H1 (cell line): ENCODE measurements around the gene STEAP4. TPM values are rescaled to one million over a fixed set of nuclear protein-coding genes. Genes with fewer than 3 reads are reported as not detected.

Experiments
- CTCF ChIA-PET: fragments of 300-600 bp; sonication (Branson Sonifier 250); formaldehyde crosslinking; loops from one replicate; lab custom pipeline; 2021; ENCODE audit not compliant: partially characterized antibody; lab: Charles Lee
- POLR2A ChIA-PET: fragments of 300-600 bp; sonication (Branson Sonifier 250); formaldehyde crosslinking; loops from one replicate; lab custom pipeline; 2021; ENCODE audit warnings: inconsistent platforms; ENCODE audit not compliant: partially characterized antibody; lab: Charles Lee
- DNase-seq, 2 experiments: peaks; one replicate each; pipeline versions ENCODE4 v3.0.0 to v3.0.0-alpha.2; 2010 to 2022; ENCODE audit warnings: low spot score in 2 of 2, low read depth in 1 of 2, mixed read lengths in 1 of 2
- FAIRE-seq: peaks from 2 replicates; lab custom pipeline; 2011; peaks lifted over from hg19 to GRCh38; lab: Jason Lieb, UNC
- H2AFZ ChIP-seq: 2 replicates; pipeline ENCODE4 v1.8.1; 2012; ENCODE audit warnings: low read length, inconsistent platforms
- H2AK5ac ChIP-seq: 2 replicates; pipeline ENCODE4 v1.6.1; 2013; ENCODE audit warnings: low read depth, low read length
- H2BK120ac ChIP-seq: replicated peaks from 2 replicates; pipeline ENCODE3; 2013; ENCODE audit warnings: low read depth, low read length, inconsistent platforms
- H2BK12ac ChIP-seq: 2 replicates; pipeline ENCODE4 v1.6.1; 2013; ENCODE audit warnings: low read depth, low read length
- H2BK15ac ChIP-seq: 2 replicates; pipeline ENCODE4 v1.6.1; 2013; ENCODE audit warnings: low read length
- H2BK20ac ChIP-seq: 2 replicates; pipeline ENCODE4 v1.6.1; 2013; ENCODE audit warnings: low read length
- H2BK5ac ChIP-seq: 2 replicates; pipeline ENCODE4 v1.6.1; 2013; ENCODE audit warnings: low read depth, low read length
- H3K14ac ChIP-seq: 2 replicates; pipeline ENCODE4 v1.6.1; 2013; ENCODE audit warnings: inconsistent platforms; ENCODE audit not compliant: insufficient read length
- H3K18ac ChIP-seq: 2 replicates; pipeline ENCODE4 v1.6.1; 2013; ENCODE audit warnings: low read length; ENCODE audit errors: extremely low read depth
- H3K23ac ChIP-seq: 2 replicates; pipeline ENCODE4 v1.6.1; 2013; ENCODE audit warnings: inconsistent platforms; ENCODE audit not compliant: insufficient read length
- H3K23me2 ChIP-seq: 2 replicates; pipeline ENCODE4 v1.6.1; 2013; ENCODE audit warnings: low read depth, low read length
- H3K27ac ChIP-seq: 2 replicates; pipeline ENCODE4 v1.6.1; 2011; ENCODE audit warnings: low read depth, low read length, inconsistent platforms
- H3K27me3 ChIP-seq, 4 experiments: replicated peaks in 1 of 4; 1 replicate in 1 of 4; 2 replicates in 3 of 4; pipeline versions ENCODE4 v1.6.1 to v1.8.1; 2011 to 2013; ENCODE audit warnings: low read length in 3 of 4, mild to moderate bottlenecking in 3 of 4, inconsistent platforms in 2 of 4, mixed read lengths in 2 of 4, moderate library complexity in 1 of 4; ENCODE audit not compliant: control insufficient read depth in 3 of 4, insufficient read depth in 3 of 4; ENCODE audit errors: extremely low read depth in 1 of 4
- H3K36me3 ChIP-seq, 4 experiments: 2 replicates each; pipeline versions ENCODE4 v1.6.1 to v1.8.1; 2011 to 2013; ENCODE audit warnings: mild to moderate bottlenecking in 4 of 4, low read length in 3 of 4, moderate library complexity in 2 of 4, control low read depth in 1 of 4, inconsistent platforms in 1 of 4; ENCODE audit not compliant: insufficient read depth in 4 of 4, control insufficient read depth in 2 of 4
- H3K4ac ChIP-seq: replicated peaks from 2 replicates; pipeline ENCODE3; 2013; ENCODE audit warnings: low read length, low read depth, mixed read lengths, inconsistent platforms; ENCODE audit not compliant: insufficient read length
- H3K4me1 ChIP-seq, 4 experiments: replicated peaks in 1 of 4; 1 replicate in 1 of 4; 2 replicates in 3 of 4; pipeline versions ENCODE4 v1.6.1 to v1.8.1; 2011 to 2013; ENCODE audit warnings: low read length in 3 of 4, inconsistent platforms in 2 of 4, mixed read lengths in 1 of 4; ENCODE audit not compliant: insufficient read depth in 4 of 4, control insufficient read depth in 3 of 4
- H3K4me2 ChIP-seq, 2 experiments: 2 replicates each; pipeline versions ENCODE4 v1.6.1 to v1.8.1; 2011 to 2013; ENCODE audit warnings: low read depth in 2 of 2, low read length in 2 of 2, control low read depth in 1 of 2, inconsistent platforms in 1 of 2, mild to moderate bottlenecking in 1 of 2; ENCODE audit not compliant: insufficient read depth in 1 of 2
- H3K4me3 ChIP-seq, 4 experiments: fragments of 200-600, 300-600 bp in 1 of 4; sonication (generic), shearing (Covaris generic), sonication (Bioruptor Twin) in 1 of 4; 2 replicates each; pipeline versions ENCODE4 v1.5.1 to v1.8.1; 2011 to 2016; ENCODE audit warnings: low read length in 4 of 4, low read depth in 3 of 4, control low read depth in 2 of 4, inconsistent platforms in 2 of 4, mild to moderate bottlenecking in 2 of 4, mixed read lengths in 1 of 4, moderate library complexity in 1 of 4; ENCODE audit not compliant: insufficient read depth in 2 of 4; ENCODE audit errors: extremely low read depth in 1 of 4
- H3K56ac ChIP-seq: replicated peaks from 2 replicates; pipeline ENCODE3; 2013; ENCODE audit warnings: low read depth, mild to moderate bottlenecking, mixed read lengths, low read length, inconsistent platforms; ENCODE audit not compliant: insufficient read length
- H3K79me1 ChIP-seq: 2 replicates; pipeline ENCODE4 v1.6.1; 2013; ENCODE audit warnings: low read depth, low read length, control low read depth
- H3K79me2 ChIP-seq, 2 experiments: 2 replicates each; pipeline versions ENCODE4 v1.6.1 to v1.8.1; 2012 to 2013; ENCODE audit warnings: low read length in 2 of 2, mild to moderate bottlenecking in 2 of 2, inconsistent platforms in 1 of 2; ENCODE audit not compliant: insufficient read depth in 2 of 2, control insufficient read depth in 1 of 2
- H3K9ac ChIP-seq, 4 experiments: replicated peaks in 1 of 4; 1 replicate in 1 of 4; 2 replicates in 3 of 4; pipeline versions ENCODE4 v1.6.1 to v1.8.1; 2011 to 2013; ENCODE audit warnings: low read depth in 3 of 4, low read length in 3 of 4, control low read depth in 2 of 4, mild to moderate bottlenecking in 2 of 4, moderate library complexity in 2 of 4, inconsistent platforms in 1 of 4; ENCODE audit errors: extremely low read depth in 1 of 4
- H3K9me3 ChIP-seq, 2 experiments: 2 replicates each; pipeline versions ENCODE4 v1.6.1 to v1.8.1; 2012 to 2013; ENCODE audit warnings: mild to moderate bottlenecking in 2 of 2, moderate library complexity in 2 of 2, control low read depth in 1 of 2, inconsistent platforms in 1 of 2, low read depth in 1 of 2, low read length in 1 of 2, mixed read lengths in 1 of 2; ENCODE audit not compliant: insufficient read depth in 2 of 2
- H4K20me1 ChIP-seq, 2 experiments: replicated peaks in 1 of 2; 2 replicates each; pipeline versions ENCODE3 to v1.8.1; 2011 to 2013; ENCODE audit warnings: inconsistent platforms in 2 of 2, low read length in 2 of 2, mild to moderate bottlenecking in 1 of 2; ENCODE audit not compliant: insufficient read depth in 2 of 2, control insufficient read depth in 1 of 2
- H4K5ac ChIP-seq: 2 replicates; pipeline ENCODE4 v1.6.1; 2013; ENCODE audit warnings: low read length, low read depth, mixed read lengths, inconsistent platforms; ENCODE audit not compliant: insufficient read length
- H4K8ac ChIP-seq: 2 replicates; pipeline ENCODE4 v1.8.0; 2013; ENCODE audit warnings: mild to moderate bottlenecking, moderate library complexity, low read length, inconsistent platforms; ENCODE audit not compliant: insufficient read depth; ENCODE audit errors: extremely low read depth
- H4K91ac ChIP-seq: replicated peaks from 2 replicates; pipeline ENCODE3; 2013; ENCODE audit warnings: low read length, mixed read lengths, inconsistent platforms; ENCODE audit not compliant: insufficient read length
- BRCA1 ChIP-seq: IDR thresholded peaks from 2 replicates; pipeline ENCODE4 v1.6.1; 2012; ENCODE audit warnings: low read depth, low read length, improper control_type of control experiment
- CHD1 ChIP-seq: IDR thresholded peaks from 2 replicates; pipeline ENCODE4 v1.6.1; 2012; ENCODE audit warnings: low read depth, low read length, improper control_type of control experiment
- FOSL1 ChIP-seq: IDR thresholded peaks from 2 replicates; pipeline ENCODE4 v1.6.1; 2011; ENCODE audit warnings: mild to moderate bottlenecking, low read depth, low read length, moderate library complexity; ENCODE audit not compliant: insufficient read depth
- GTF2F1 ChIP-seq: IDR thresholded peaks from 2 replicates; pipeline ENCODE4 v1.6.1; 2012; ENCODE audit warnings: low read depth, low read length, improper control_type of control experiment, borderline replicate concordance
- JUND ChIP-seq: IDR thresholded peaks from 2 replicates; pipeline ENCODE4 v1.6.1; 2011; ENCODE audit warnings: mild to moderate bottlenecking, improper control_type of control experiment, low read length
- KDM1A ChIP-seq: fragments of 200-600, 300-600 bp; sonication (generic); IDR thresholded peaks from 2 replicates; pipeline ENCODE4 v1.7.1; 2016; ENCODE audit warnings: mild to moderate bottlenecking, low read length, borderline replicate concordance
- SAP30 ChIP-seq: fragments of 300-600 bp; sonication (generic); IDR thresholded peaks from 2 replicates; pipeline ENCODE4 v1.7.1; 2012; ENCODE audit warnings: low read length, moderate library complexity, mild to moderate bottlenecking, inconsistent platforms; ENCODE audit not compliant: insufficient read depth, insufficient replicate concordance
- SP4 ChIP-seq: IDR thresholded peaks from 2 replicates; pipeline ENCODE4 v1.6.1; 2012; ENCODE audit warnings: low read length, inconsistent platforms
- YY1 ChIP-seq: IDR thresholded peaks from 2 replicates; pipeline ENCODE4 v1.6.1; 2011; ENCODE audit warnings: low read depth, mild to moderate bottlenecking, low read length
- WGBS, 2 experiments: shearing (Covaris generic) in 1 of 2; methylation state at CpG; one replicate each; pipeline versions ENCODE4 v1.1.6 to v1.1.7; 2013 to 2015; ENCODE audit warnings: low lambda C conversion rate in 2 of 2, mixed read lengths in 2 of 2, inconsistent platforms in 1 of 2, low coverage in 1 of 2, missing lambda C conversion rate in 1 of 2; ENCODE audit not compliant: insufficient replicate concordance in 2 of 2, insufficient coverage in 1 of 2, insufficient read length in 1 of 2; ENCODE audit errors: extremely low coverage in 1 of 2, missing lambda C conversion rate in 1 of 2; 5-methylcytosine and 5-hydroxymethylcytosine counted together
- polyA plus RNA-seq, 7 experiments: library from polyadenylated mRNA; depleted of rRNA in 3 of 7; stranded (reverse) in 5 of 7; unstranded in 2 of 7; fragments of >200 nt in 5 of 7; fragments of 200-250 nt in 2 of 7; gene quantifications; 1 replicate in 5 of 7; 2 replicates in 1 of 7; 4 replicates in 1 of 7; pipeline versions ENCODE4 v1.2.1 to v1.2.3, GENCODE V29; 2011 to 2013; ENCODE audit warnings: missing spikeins in 2 of 7, mixed read lengths in 2 of 7
- total RNA-seq: library from RNA; stranded (reverse); fragmentation: NEBNext Ultra II Directional; extraction: Animal tissue kit (Norgen Biotek cat#: 25700); gene quantifications from 2 replicates; pipeline ENCODE4 v1.2.1, GENCODE V29; 2021
- TF ChIP-seq, protein P1 (sequence below): IDR thresholded peaks from 2 replicates; pipeline ENCODE4 v1.6.1; 2012; ENCODE audit warnings: inconsistent platforms
- TF ChIP-seq, protein P2 (sequence below): IDR thresholded peaks from 2 replicates; pipeline ENCODE4 v1.6.1; 2012; ENCODE audit warnings: low read length, inconsistent platforms

The STEAP4 gene
- total and polyA plus RNA-seq, 2 of the 8 experiments (the other 6 are each of a cell fraction or from before 2014, with no cell fraction given): under 0.01 TPM; not detected in 1

GRCh38 chr7:88310956-88311674 lies 4.4 kb upstream of the STEAP4 start:
- Histone ChIP-seq H3K36me3 (no peaks in the 10 kb centered on the region), H3K4me3 (no peak overlapping the region), H2BK5ac (no peak overlapping the region), H4K5ac (no peak overlapping the region), H2BK12ac (no peak overlapping the region), H4K20me1 (no peaks in the 10 kb centered on the region), H2AK5ac (no peak overlapping the region), H3K27ac (no peak overlapping the region), H3K23ac (no peak overlapping the region), H3K56ac (no peak overlapping the region), H3K18ac (no peak overlapping the region), H3K27me3 (peaks cover 1 to 13% (median 7%) of the 10 kb centered on the region in 4 experiments), H3K23me2 (peaks cover 8% of the 10 kb centered on the region; the same call in 1 of the 2 replicates), H4K91ac (no peak overlapping the region), H3K14ac (no peak overlapping the region), H2BK120ac (no peak overlapping the region), H2AFZ (no peak overlapping the region), H3K4me2 (no peak overlapping the region), H2BK20ac (no peak overlapping the region), H3K9me3 (no peaks in the 10 kb centered on the region; a peak in 1 of 4 replicates), H3K4ac (no peak overlapping the region), H3K4me1 (peaks cover 0 to 2% (median under 1%) of the 10 kb centered on the region in 4 experiments; a peak in 2 of 7 replicates), H3K79me1 (no peaks in the 10 kb centered on the region), H4K8ac (no peak overlapping the region), H2BK15ac (no peak overlapping the region), H3K9ac (no peak overlapping the region), H3K79me2 (no peaks in the 10 kb centered on the region)
- WGBS, 2 experiments: 91% methylated on average over 4 of the region's 4 CpGs; no CpG with 5 or more reads in 1 of the 2 experiments
- FAIRE-seq: no peak
- no peak for DNase-seq
- ChIA-PET CTCF (interaction anchor here (0.6 to 1.2 kb wide), 2 partner anchors 10 to 35 kb away, joined by 3 read pairs; no protein-coding TSS in a partner anchor), POLR2A (no interaction called here)
- no peak for TF ChIP-seq YY1
- TF ChIP-seq, protein P1, sequence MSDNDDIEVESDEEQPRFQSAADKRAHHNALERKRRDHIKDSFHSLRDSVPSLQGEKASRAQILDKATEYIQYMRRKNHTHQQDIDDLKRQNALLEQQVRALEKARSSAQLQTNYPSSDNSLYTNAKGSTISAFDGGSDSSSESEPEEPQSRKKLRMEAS: no peak
- no peak for TF ChIP-seq GTF2F1
- TF ChIP-seq FOSL1: no peak
- TF ChIP-seq, protein P2, sequence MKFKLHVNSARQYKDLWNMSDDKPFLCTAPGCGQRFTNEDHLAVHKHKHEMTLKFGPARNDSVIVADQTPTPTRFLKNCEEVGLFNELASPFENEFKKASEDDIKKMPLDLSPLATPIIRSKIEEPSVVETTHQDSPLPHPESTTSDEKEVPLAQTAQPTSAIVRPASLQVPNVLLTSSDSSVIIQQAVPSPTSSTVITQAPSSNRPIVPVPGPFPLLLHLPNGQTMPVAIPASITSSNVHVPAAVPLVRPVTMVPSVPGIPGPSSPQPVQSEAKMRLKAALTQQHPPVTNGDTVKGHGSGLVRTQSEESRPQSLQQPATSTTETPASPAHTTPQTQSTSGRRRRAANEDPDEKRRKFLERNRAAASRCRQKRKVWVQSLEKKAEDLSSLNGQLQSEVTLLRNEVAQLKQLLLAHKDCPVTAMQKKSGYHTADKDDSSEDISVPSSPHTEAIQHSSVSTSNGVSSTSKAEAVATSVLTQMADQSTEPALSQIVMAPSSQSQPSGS: no peak
- TF ChIP-seq CHD1: no peak
- no peak for TF ChIP-seq KDM1A
- no peak for TF ChIP-seq JUND
- no peak for TF ChIP-seq BRCA1
- TF ChIP-seq SP4: no peak
- TF ChIP-seq SAP30: no peak
